GM19455 (cell line): ENCODE measurements around the gene HIGD1A.

Experiments used
- ATAC-seq: cut with Tn5 transposase; IDR thresholded peaks from one replicate; pipeline ENCODE4 v1.9.1; 2021; ENCODE audit not compliant: unreplicated experiment

HIGD1A gene

DNA sequence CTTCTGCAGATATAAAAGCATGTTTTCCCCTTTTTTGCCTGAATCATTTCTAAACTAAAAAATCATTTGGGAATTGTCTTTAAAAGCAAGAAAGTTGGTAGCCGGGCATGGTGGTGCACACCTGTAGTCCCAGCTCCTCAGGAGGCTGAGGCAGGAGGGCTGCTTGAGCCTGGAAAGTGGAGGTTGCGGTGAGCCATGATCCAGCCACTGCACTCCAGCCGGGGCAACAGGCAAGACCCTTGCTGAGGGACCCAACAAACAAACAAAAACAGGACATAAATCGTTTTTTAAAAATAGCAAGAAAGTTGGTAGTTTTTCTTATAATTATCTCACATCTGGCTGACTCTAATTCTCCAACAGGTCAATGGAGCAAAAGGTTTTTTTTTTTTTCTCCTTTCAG is 2.5 kb downstream of the HIGD1A start:
- no peak for ATAC-seq

DNA sequence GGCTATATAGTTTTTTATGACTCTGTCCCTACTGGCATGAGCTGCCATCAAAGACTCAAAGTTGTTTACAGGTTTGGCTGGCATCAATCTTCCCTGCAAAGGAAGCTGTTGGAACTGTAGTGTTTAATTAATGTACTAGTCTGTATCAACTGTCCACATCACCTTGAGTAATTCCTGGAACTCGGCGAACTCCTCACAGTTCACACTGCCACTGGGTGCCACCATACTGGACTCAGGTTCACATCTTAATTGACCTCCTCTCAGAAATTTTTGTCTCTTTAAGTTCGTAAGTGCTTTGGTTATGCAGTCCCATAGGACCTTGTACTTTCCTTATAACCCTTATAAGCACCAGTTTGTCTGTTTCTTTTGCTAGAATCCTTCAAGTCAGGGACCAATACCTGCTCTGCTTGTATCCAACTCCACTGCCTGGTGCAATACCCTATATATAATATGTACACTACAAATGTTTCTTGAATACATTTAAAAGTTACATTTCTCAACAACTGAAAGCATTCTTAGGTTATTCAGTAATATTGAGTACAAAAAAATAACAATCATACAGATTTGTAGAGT is 3.2 kb downstream of the HIGD1A start:
- ATAC-seq, result no peak

- ATAC-seq, result no peak
Observed at GRCh38 chr3:42800251-42800650, 4.0 kb downstream of the HIGD1A start.

DNA sequence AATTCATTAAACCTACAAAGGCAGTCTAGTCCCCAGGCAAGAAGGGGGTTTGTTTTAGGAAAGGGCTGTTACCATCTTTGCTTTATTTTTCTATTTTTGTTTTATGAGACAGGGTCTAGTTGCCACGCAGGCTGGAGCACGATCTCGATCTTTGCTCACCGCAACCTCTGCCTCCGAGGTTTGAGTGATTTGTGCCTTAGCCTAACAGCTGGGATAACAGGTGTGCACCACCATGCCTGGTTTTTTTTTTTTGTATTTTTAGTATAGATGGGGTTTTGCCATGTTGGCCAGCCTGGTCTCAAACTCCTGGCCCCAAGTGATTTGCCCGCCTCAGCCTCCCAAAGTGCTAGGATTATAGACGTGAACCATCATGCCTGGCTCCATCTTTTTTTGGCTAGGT is 4.9 kb downstream of the HIGD1A start:
- no peak for ATAC-seq

GRCh38 chr3:42796332-42796885 is 7.9 kb downstream of the HIGD1A start:
- no peak for ATAC-seq

DNA sequence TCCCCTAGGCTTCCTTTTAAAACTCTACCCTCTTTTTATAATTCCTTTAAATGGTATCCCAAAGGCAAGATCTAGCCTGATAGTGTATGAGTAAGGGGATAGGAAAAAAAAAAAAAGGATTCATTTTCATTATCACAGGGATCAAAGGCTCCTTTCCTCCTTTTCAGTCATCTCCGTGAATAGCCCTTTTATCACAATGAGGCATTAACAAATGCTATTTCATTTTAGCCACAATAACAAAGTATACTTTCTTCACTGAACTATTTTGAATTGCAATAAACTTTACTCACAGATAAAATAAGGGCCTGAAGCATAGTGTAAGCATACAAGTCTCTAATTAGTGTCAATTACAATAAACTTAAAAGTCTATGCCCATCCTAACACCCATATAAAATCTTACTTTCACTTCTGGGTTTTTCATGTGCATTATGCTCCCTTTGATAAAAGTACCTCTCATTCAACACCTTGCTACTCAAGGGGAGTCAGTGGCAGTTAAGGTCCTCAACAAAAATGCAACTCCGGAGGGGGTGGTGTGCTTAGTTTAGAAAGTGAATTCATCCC is 8.6 kb downstream of the HIGD1A start:
- no peak for ATAC-seq

DNA sequence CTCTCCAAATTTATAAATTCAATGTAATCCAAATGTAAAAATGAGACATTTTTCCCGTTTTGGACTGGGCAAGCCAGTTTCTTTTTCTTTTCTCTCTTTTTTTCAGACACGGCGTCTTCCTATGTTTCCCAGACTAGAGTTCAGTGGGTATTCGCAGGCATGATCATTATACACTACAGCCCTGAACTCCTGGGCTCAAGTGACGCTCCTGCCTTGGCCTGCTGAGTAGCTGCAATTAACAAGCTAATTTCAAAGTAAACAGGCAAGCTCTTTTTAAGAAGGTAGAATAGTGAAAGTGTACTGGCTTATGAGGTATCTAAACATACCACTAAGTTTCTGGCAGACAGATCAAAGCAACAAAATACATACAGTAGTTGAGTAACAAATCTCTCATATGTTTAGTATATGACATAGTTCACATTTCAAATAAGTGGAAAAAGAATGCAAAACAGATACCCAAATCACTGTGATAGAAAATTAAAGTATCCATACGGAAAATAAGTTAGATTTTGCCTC is 13.5 kb downstream of the HIGD1A start:
- ATAC-seq, result no peak

GRCh38 chr3:42786631-42787030 is 17.7 kb downstream of the HIGD1A start:
- ATAC-seq, result no peak

DNA sequence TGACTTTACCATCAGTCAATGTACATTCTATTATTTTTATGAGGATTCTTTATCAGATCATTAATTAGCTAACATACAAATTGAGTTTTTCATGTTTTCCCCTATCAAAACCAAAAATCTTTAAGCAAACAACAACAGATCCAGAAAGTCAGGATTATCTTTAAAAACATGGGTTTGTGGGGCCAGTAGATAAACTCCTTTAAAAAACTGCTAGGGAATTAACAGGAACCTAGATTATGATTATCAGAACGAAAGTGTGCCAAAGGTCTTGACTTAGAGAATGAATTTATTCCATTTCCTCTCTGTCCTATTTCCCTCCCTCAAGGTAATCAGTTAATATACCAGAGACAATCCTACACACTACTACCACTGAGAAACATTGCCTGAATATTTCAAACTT is 18.1 kb downstream of the HIGD1A start:
- ATAC-seq, result no peak

DNA sequence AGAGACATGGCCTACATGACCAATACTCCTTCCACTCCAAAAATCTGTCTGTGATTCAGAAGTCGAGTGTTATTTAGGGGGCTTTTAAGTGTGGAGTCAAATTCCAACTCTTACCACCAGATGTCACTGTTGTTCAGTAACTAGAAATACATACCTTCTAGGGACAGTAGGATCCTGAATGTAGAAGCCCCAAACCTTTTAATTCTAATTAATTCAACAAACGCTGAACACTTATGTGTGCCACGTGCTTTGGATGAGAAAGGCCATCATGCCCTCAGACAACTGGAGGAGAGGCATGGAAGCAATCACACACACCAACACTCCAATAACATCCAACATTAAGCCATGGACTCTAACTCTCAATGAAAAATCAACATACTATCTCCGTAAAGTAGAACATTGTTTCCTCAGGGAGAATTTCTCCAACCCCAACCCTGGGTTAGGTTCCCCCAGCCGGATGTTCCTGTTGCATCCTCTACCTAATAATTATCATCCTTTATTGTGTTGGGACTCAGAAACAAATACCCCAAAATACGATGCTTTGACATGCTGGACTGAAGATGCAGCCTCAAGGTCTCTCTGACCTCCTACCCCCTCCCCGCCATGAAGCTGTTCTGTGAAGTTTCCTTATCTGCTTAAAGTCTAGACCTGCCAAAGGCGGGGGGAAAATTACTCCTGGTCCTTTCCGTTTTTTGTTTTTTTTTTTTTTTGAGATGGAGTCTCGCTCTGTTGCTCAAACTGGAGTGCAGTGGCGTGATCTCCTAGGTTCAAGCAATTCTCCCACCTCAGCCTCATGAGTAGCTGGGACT is 23.2 kb downstream of the HIGD1A start:
- peak; percentile 79 for ATAC-seq

- ATAC-seq, result no peak
Observed at GRCh38 chr3:42780398-42780797, 23.9 kb downstream of the HIGD1A start.

GRCh38 chr3:42778644-42779043 is 25.6 kb downstream of the HIGD1A start:
- no peak for ATAC-seq

DNA sequence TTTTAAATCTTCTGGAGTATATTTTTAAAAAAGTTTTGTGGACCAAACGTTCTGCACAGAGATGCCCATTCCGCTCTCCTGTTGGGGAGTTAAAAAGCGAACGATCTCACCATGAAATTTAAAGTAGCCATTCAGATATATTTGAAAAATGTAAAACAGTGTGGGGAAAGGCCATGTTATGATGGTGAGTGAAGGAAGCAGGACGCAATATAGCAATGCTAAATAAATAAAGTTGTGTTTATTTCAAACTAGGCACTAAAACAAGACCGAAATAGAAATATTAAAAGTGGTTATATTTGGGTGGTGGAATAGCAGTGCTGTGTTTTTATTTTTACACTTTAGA is 30.9 kb downstream of the HIGD1A start:
- ATAC-seq, result peak; percentile 23

- ATAC-seq, result peak; percentile 97
Observed at GRCh38 chr3:42772670-42773408, 31.5 kb downstream of the HIGD1A start, which contains the start of gene CCDC13. CCDC13 (minus strand) TSS chr3:42773253; CDS start chr3:42758345, 14,908 bp downstream.

DNA sequence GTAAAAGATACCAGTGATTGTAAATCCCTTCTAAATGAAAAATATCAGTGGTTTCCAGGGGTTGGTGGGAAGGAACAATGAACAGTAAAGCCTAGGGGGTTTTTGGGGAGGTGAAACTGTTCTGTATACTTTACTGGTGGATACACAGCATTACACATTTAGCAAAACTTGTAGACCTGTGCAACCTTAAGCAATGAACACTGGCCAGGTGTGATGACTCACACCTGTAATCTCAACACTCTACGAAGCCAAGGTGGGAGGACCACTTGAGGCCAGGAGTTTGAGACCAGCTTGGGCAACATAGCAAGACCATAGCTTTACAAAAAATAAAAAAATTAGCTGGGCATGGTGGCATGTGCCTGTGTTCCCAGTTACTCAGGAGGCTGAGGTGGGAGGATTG is 33.0 kb downstream of the HIGD1A start:
- no peak for ATAC-seq

DNA sequence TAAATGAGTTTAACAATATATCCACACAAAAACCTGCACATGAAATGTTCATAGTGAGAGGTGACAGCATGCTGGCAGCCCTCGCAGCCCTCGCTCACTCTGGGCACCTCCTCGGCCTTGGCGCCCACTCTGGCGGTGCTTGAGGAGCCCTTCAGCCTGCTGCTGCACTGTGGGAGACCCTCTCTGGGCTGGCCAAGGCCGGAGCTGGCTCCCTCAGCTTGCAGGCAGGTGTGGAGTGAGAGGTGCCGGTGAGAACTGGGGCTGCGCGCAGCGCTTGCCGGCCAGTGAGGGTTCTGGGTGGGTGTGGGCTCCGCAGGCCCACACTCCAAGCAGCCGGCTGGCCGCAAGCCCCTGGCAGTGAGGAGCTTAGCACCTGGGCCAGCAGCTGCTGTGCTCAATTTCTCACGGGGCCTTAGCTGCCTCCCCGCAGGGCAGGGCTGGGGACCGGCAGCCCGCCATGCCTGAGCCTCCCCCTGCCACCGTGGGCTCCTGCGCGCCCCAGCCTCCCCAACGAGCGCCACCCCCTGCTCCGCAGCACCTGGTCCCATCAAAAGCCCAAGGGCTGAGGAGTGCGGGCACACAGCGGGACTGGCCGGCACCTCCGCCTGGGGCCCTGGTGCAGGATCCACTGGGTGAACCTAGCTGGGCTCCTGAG is 34.7 kb downstream of the HIGD1A start:
- ATAC-seq, result no peak

DNA sequence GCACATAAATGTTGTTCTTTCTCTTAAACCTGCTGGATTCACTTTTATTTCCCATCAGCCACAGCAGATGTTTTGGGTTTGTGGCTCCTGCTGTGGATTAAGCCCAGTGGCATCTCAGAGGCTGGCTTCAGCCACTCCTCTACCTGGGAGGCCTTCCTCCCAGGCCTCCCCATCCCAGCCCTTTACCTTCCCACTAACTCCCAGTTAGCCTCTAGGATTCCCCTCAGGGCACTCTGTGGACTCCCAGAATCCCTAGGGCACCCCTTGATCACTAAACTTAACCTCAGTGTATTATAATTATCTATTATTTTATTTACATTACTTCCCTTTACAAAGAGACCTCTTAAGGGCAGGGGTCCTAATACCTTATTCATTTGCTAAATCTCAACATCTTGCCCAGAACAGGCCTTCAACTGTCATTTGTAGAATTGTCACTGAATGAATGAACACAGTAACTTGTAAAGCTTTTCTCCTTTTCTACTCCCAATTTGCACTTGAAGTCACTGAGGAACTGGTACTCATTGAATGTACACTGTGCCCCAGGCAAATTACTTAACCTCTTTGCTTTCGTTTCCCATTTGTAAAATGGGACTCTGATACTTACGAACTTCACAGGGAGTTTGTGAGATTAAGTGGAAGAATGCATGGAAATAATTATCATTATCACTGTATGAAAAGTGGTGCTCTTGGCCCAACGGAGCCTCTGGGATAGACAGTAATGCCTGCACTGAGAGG is 39.6 kb downstream of the HIGD1A start:
- ATAC-seq, result no peak

GRCh38 chr3:42764115-42764514 is 40.2 kb downstream of the HIGD1A start:
- ATAC-seq, result no peak

DNA sequence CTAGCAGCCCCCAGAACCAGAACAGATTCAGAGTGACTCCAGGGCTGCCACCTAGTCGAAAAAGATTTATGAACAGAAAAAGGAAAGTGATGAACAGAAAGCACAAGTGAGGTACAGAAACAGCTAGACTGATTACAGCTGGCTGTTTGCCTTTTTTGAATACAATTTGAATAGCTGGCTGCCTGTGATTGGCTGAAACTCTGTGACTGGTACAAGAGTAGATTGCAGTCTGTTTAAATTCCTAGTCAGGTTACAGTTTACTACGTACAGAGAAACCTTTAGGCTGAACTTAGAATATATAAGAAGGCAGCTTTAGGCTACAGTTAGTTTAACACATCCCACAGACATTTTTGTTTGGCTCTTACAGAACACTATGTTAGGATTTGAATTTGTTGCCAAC is 41.3 kb downstream of the HIGD1A start:
- ATAC-seq, result no peak
